Left ventricle myocardium inferior (tissue), 1 donor: ENCODE data around the gene FBXO4. TPM values are rescaled to one million over a fixed set of nuclear protein-coding genes. Genes with fewer than 3 reads are reported as not detected.

Source experiments
- DNase-seq: peaks from one replicate; pipeline ENCODE4 v3.0.0-alpha.2; 2020
- H3K27ac ChIP-seq: fragments of 200-600 bp; replicated peaks from 2 replicates; pipeline ENCODE4 v1.8.0; 2021
- H3K27me3 ChIP-seq: fragments of 200-600 bp; 2 replicates; pipeline ENCODE4 v1.8.0; 2021; ENCODE audit warnings: low read depth
- H3K36me3 ChIP-seq: fragments of 200-600 bp; 2 replicates; pipeline ENCODE4 v1.8.0; 2021
- H3K4me1 ChIP-seq: fragments of 200-600 bp; 2 replicates; pipeline ENCODE4 v1.8.0; 2021
- H3K4me3 ChIP-seq: fragments of 200-600 bp; 2 replicates; pipeline ENCODE4 v1.8.0; 2021; ENCODE audit warnings: mild to moderate bottlenecking, moderate library complexity
- H3K9me3 ChIP-seq: fragments of 200-600 bp; replicated peaks from 2 replicates; pipeline ENCODE4 v1.8.0; 2021
- CTCF ChIP-seq: fragments of 200-600 bp; IDR thresholded peaks from 2 replicates; pipeline ENCODE4 v1.8.0; 2021; ENCODE audit warnings: antibody characterized with exemption, mild to moderate bottlenecking, borderline replicate concordance
- intact Hi-C: fragments of 100-400 bp; cut with micrococcal nuclease; formaldehyde crosslinking; loops from one replicate; pipeline ENCODE4 v1.11.0; 2022
- total RNA-seq: library from RNA; stranded (reverse); fragmentation: NEBNext Ultra II Directional; extraction: Animal tissue kit (Norgen Biotek cat#: 25700); gene quantifications from one replicate; pipeline ENCODE4 v1.2.1, GENCODE V29; 2021
- donor health status: DM: no; HTN: yes; CAD: no; lungs with severe emphysema.

Gene FBXO4
- total RNA-seq, 1 donor from 2014 or later: 4.3 TPM

- intact Hi-C loops: no loop called here
These were observed 582 bp upstream of the FBXO4 start for GRCh38 chr5:41924526-41924871.

GRCh38 chr5:41925555-41925951, 472 bp downstream of the FBXO4 start:
- Histone ChIP-seq H3K4me1 (peaks cover 34% of the 10 kb centered on the region), H3K9me3 (no peaks in the 10 kb centered on the region), H3K27ac (peak overlapping the region; percentile 96), H3K4me3 (peak overlapping the region; percentile 88), H3K27me3 (no peaks in the 10 kb centered on the region), H3K36me3 (peaks cover 9% of the 10 kb centered on the region)
- TF ChIP-seq CTCF: no peak
- intact Hi-C loops: no loop called here
- DNase-seq: peak; percentile 29

More at GRCh38 chr5:41924526-41924871, 582 bp upstream of the FBXO4 start:
- Histone ChIP-seq H3K36me3 (peaks cover 15% of the 10 kb centered on the region), H3K27me3 (no peaks in the 10 kb centered on the region), H3K4me3 (peak overlapping the region; percentile 88), H3K9me3 (no peaks in the 10 kb centered on the region), H3K4me1 (peaks cover 34% of the 10 kb centered on the region), H3K27ac (peak overlapping the region; percentile 96)
- DNase-seq: no peak
- TF ChIP-seq CTCF: no peak

DNA sequence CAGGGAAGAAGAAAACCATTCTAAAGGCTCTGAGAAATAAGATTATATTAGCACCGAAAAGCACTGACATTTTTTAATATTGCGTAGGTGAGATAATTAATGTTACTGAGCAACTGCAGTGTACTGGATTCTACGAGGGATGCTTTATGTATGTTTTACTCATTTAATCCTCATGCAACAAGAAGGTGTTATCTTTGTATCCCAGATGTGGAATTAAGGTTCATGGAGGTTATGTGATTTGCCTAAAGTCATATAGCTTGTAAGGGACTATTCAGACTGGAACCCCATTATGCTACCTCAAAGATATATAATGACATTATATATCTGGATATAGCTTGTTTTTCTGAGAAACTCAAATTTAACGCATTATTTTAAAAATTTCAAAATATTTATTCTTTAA, 2.5 kb downstream of the FBXO4 start:
- H3K9me3 ChIP-seq: no peaks in the 10 kb centered on the region
- H3K36me3 ChIP-seq: peaks cover 15% of the 10 kb centered on the region
- H3K27me3 ChIP-seq: no peaks in the 10 kb centered on the region
- no peak for DNase-seq
- H3K27ac ChIP-seq: no peak overlapping the region
- no peak overlapping the region for H3K4me3 ChIP-seq
- intact Hi-C loops: no loop called here
- peaks cover 22% of the 10 kb centered on the region for H3K4me1 ChIP-seq
- no peak for TF ChIP-seq CTCF

DNA sequence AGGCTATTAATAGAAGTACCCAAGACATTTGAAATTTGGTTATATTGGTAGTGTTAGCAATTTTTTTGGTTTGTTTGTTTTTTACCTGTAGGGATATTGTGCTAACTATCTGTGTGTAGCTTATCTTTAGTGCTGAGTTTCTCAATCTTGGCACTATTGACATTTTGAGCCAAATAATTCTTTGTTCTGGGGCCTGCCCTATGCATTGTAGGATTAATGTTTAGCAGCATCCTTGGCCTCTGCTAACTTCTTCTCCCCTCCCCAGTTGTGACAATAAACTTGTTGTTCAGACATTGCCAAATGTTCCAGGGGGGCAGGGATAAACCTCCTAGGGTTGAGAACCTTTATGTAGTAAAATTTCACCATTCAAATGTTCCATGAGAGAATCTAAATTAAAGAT, 4.0 kb downstream of the FBXO4 start:
- no peak for DNase-seq
- Histone ChIP-seq H3K36me3 (peaks cover 28% of the 10 kb centered on the region), H3K27ac (no peak overlapping the region), H3K4me3 (no peak overlapping the region), H3K27me3 (no peaks in the 10 kb centered on the region), H3K4me1 (peaks cover 22% of the 10 kb centered on the region), H3K9me3 (no peaks in the 10 kb centered on the region)
- intact Hi-C loops: no loop called here
- TF ChIP-seq CTCF: no peak

DNA sequence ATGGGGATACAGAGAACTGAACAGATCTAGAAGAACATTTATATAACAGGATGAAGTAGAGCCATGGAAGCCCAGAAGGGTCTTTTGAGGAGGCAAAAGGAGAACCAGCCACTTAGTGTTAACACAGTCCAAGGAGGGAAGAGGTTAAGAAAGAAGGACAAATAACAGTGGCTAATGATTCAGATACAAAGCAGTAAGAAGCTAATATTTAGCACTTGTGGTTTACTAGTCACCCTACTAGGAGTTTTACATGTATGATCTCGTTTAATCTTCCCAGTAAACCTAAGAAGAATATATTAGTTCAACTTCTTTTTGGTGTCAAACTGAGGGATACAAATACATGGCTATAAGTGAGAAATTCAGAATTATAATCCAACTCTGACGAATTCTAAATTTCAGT, 7.7 kb downstream of the FBXO4 start:
- no peaks in the 10 kb centered on the region for H3K27me3 ChIP-seq
- no peak for DNase-seq
- no peak overlapping the region for H3K27ac ChIP-seq
- H3K4me3 ChIP-seq: no peak overlapping the region
- H3K4me1 ChIP-seq: no peaks in the 10 kb centered on the region
- H3K9me3 ChIP-seq: no peaks in the 10 kb centered on the region
- H3K36me3 ChIP-seq: peaks cover 56% of the 10 kb centered on the region
- intact Hi-C loops: no loop called here
- TF ChIP-seq CTCF: no peak

GRCh38 chr5:41935544-41935943, 10.5 kb downstream of the FBXO4 start:
- Histone ChIP-seq H3K27me3 (no peaks in the 10 kb centered on the region), H3K4me1 (no peaks in the 10 kb centered on the region), H3K4me3 (no peak overlapping the region), H3K36me3 (peaks cover 51% of the 10 kb centered on the region), H3K27ac (no peak overlapping the region), H3K9me3 (no peaks in the 10 kb centered on the region)
- TF ChIP-seq CTCF: no peak
- intact Hi-C loops: no loop called here
- no peak for DNase-seq
